Measurements from ENCODE around the gene IL9. TPM values are rescaled to one million over a fixed set of nuclear protein-coding genes. Genes with fewer than 3 reads are reported as not detected.

Gene IL9
- total and polyA plus RNA-seq, 2 experiments from 2014 or later, result not detected

- 85% methylated on average over 5 of the region's 5 CpGs for WGBS, 2 experiments (ENCODE audit: low coverage in 1 of 2, low lambda C conversion rate in 2 of 2, missing lambda C conversion rate in 2 of 2)
- no peak overlapping the region for H3K9ac ChIP-seq
- H3K4me2 ChIP-seq (ENCODE audit: unreplicated experiment), result no peak overlapping the region
- H4K20me1 ChIP-seq (ENCODE audit: insufficient read depth), result no peaks in the 10 kb centered on the region
- no peaks in the 10 kb centered on the region for H3F3A ChIP-seq (ENCODE audit: insufficient read depth)
- no peaks in the 10 kb centered on the region for H3K79me2 ChIP-seq (ENCODE audit: insufficient read depth)
- H3K9me2 ChIP-seq (ENCODE audit: insufficient read depth), result no peaks in the 10 kb centered on the region
- peaks cover 10% of the 10 kb centered on the region; the same call in 1 of the 2 replicates for H3K4me1 ChIP-seq (ENCODE audit: insufficient read depth)
- no peak overlapping the region for H3K4me3 ChIP-seq
- no peaks in the 10 kb centered on the region for H3K36me3 ChIP-seq (ENCODE audit: low read depth)
- no peaks in the 10 kb centered on the region for H3K9me3 ChIP-seq (ENCODE audit: low read depth)
- H3K27ac ChIP-seq, result no peak overlapping the region
- no peak overlapping the region for H2AFZ ChIP-seq
- peaks cover 20% of the 10 kb centered on the region; the same call in 1 of the 2 replicates for H3K27me3 ChIP-seq (replicated peaks; ENCODE audit: insufficient read depth)
- no peak for DNase-seq
- TF ChIP-seq EZH2phosphoT487 (IDR thresholded peaks at IDR 0.05; ENCODE audit: insufficient read depth, low read depth) (no peak), EZH2 (IDR thresholded peaks at IDR 0.05; ENCODE audit: insufficient read depth, poor library complexity, severe bottlenecking) (no peak)
- in situ Hi-C loops (cut with MboI), result loop anchor here (25.0 kb wide), 1 partner anchor 886 kb away; no protein-coding TSS in a partner anchor
Observed at GRCh38 chr5:135876146-135876545, 19.5 kb downstream of the IL9 start.

GRCh38 chr5:135875567-135875966 lies 20.1 kb downstream of the IL9 start:
- peaks cover 20% of the 10 kb centered on the region; the same call in 1 of the 2 replicates for H3K27me3 ChIP-seq (replicated peaks; ENCODE audit: insufficient read depth)
- no peaks in the 10 kb centered on the region for H3K79me2 ChIP-seq (ENCODE audit: insufficient read depth)
- DNase-seq, result no peak
- TF ChIP-seq EZH2 (IDR thresholded peaks at IDR 0.05; ENCODE audit: insufficient read depth, poor library complexity, severe bottlenecking) (no peak), EZH2phosphoT487 (IDR thresholded peaks at IDR 0.05; ENCODE audit: insufficient read depth, low read depth) (no peak)
- H2AFZ ChIP-seq, result no peak overlapping the region
- no peaks in the 10 kb centered on the region for H3K36me3 ChIP-seq (ENCODE audit: low read depth)
- no peaks in the 10 kb centered on the region for H4K20me1 ChIP-seq (ENCODE audit: insufficient read depth)
- no peak overlapping the region for H3K9ac ChIP-seq
- no peaks in the 10 kb centered on the region for H3K9me2 ChIP-seq (ENCODE audit: insufficient read depth)
- H3K4me1 ChIP-seq (ENCODE audit: insufficient read depth), result peaks cover 5% of the 10 kb centered on the region; the same call in 1 of the 2 replicates
- in situ Hi-C loops (cut with MboI), result loop anchor here (25.0 kb wide), 1 partner anchor 887 kb away; no protein-coding TSS in a partner anchor
- no peak overlapping the region for H3K27ac ChIP-seq
- 86 to 92% methylated on average over 3 of the region's 3 CpGs for WGBS, 2 experiments (ENCODE audit: low coverage in 1 of 2, low lambda C conversion rate in 2 of 2, missing lambda C conversion rate in 2 of 2)
- no peaks in the 10 kb centered on the region for H3F3A ChIP-seq (ENCODE audit: insufficient read depth)
- no peak overlapping the region for H3K4me3 ChIP-seq
- H3K9me3 ChIP-seq (ENCODE audit: low read depth), result no peaks in the 10 kb centered on the region
- no peak overlapping the region for H3K4me2 ChIP-seq (ENCODE audit: unreplicated experiment)

GRCh38 chr5:135874461-135874860 lies 21.2 kb downstream of the IL9 start:
- in situ Hi-C loops (cut with MboI), result no loop called here
- H3K79me2 ChIP-seq (ENCODE audit: insufficient read depth), result no peaks in the 10 kb centered on the region
- no peak overlapping the region for H3K9ac ChIP-seq

GRCh38 chr5:135873831-135874230 lies 21.8 kb downstream of the IL9 start:
- Histone ChIP-seq H3K9me2 (ENCODE audit: insufficient read depth) (no peaks in the 10 kb centered on the region), H3K79me2 (ENCODE audit: insufficient read depth) (no peaks in the 10 kb centered on the region), H3K36me3 (ENCODE audit: low read depth) (no peaks in the 10 kb centered on the region), H3K4me3 (no peak overlapping the region), H3K9me3 (ENCODE audit: low read depth) (no peaks in the 10 kb centered on the region), H4K20me1 (ENCODE audit: insufficient read depth) (no peaks in the 10 kb centered on the region), H3K27me3 (replicated peaks; ENCODE audit: insufficient read depth) (peaks cover 26% of the 10 kb centered on the region; the same call in 1 of the 2 replicates), H3F3A (ENCODE audit: insufficient read depth) (no peaks in the 10 kb centered on the region), H3K9ac (no peak overlapping the region), H3K4me2 (ENCODE audit: unreplicated experiment) (no peak overlapping the region), H3K27ac (no peak overlapping the region), H2AFZ (no peak overlapping the region), H3K4me1 (ENCODE audit: insufficient read depth) (0 out of 2 replicates have a peak, but pooled peaks cover 5% of the 10 kb centered on the region)
- 57 to 74% methylated on average over 5 of the region's 5 CpGs for WGBS, 2 experiments (ENCODE audit: low coverage in 1 of 2, low lambda C conversion rate in 2 of 2, missing lambda C conversion rate in 2 of 2)
- TF ChIP-seq EZH2phosphoT487 (IDR thresholded peaks at IDR 0.05; ENCODE audit: insufficient read depth, low read depth) (no peak), EZH2 (IDR thresholded peaks at IDR 0.05; ENCODE audit: insufficient read depth, poor library complexity, severe bottlenecking) (no peak)
- no peak for DNase-seq
- in situ Hi-C loops (cut with MboI), result no loop called here

More at GRCh38 chr5:135874461-135874860, 21.2 kb downstream of the IL9 start:
- Histone ChIP-seq H3K36me3 (ENCODE audit: low read depth) (no peaks in the 10 kb centered on the region), H3K4me3 (no peak overlapping the region), H4K20me1 (ENCODE audit: insufficient read depth) (no peaks in the 10 kb centered on the region), H3F3A (ENCODE audit: insufficient read depth) (no peaks in the 10 kb centered on the region), H2AFZ (no peak overlapping the region), H3K27ac (no peak overlapping the region), H3K4me1 (ENCODE audit: insufficient read depth) (0 out of 2 replicates have a peak, but pooled peaks cover 5% of the 10 kb centered on the region), H3K4me2 (ENCODE audit: unreplicated experiment) (no peak overlapping the region), H3K27me3 (replicated peaks; ENCODE audit: insufficient read depth) (peaks cover 26% of the 10 kb centered on the region; the same call in 1 of the 2 replicates), H3K9me3 (ENCODE audit: low read depth) (no peaks in the 10 kb centered on the region), H3K9me2 (ENCODE audit: insufficient read depth) (no peaks in the 10 kb centered on the region)
- no peak for DNase-seq
- TF ChIP-seq EZH2phosphoT487 (IDR thresholded peaks at IDR 0.05; ENCODE audit: insufficient read depth, low read depth) (no peak), EZH2 (IDR thresholded peaks at IDR 0.05; ENCODE audit: insufficient read depth, poor library complexity, severe bottlenecking) (no peak)
- 45 to 54% methylated on average over 3 of the region's 3 CpGs for WGBS, 2 experiments (ENCODE audit: low coverage in 1 of 2, low lambda C conversion rate in 2 of 2, missing lambda C conversion rate in 2 of 2)

All from GM23248 (cell line).